Stimulated activated naive CD4-positive, alpha-beta T cell (primary cell): ENCODE measurements around the gene LEF1.

Experiments
- DNase-seq, 6 experiments: peaks; one replicate each; lab custom pipeline; 2025; lab: John Stamatoyannopoulos, UW

Gene LEF1

DNA sequence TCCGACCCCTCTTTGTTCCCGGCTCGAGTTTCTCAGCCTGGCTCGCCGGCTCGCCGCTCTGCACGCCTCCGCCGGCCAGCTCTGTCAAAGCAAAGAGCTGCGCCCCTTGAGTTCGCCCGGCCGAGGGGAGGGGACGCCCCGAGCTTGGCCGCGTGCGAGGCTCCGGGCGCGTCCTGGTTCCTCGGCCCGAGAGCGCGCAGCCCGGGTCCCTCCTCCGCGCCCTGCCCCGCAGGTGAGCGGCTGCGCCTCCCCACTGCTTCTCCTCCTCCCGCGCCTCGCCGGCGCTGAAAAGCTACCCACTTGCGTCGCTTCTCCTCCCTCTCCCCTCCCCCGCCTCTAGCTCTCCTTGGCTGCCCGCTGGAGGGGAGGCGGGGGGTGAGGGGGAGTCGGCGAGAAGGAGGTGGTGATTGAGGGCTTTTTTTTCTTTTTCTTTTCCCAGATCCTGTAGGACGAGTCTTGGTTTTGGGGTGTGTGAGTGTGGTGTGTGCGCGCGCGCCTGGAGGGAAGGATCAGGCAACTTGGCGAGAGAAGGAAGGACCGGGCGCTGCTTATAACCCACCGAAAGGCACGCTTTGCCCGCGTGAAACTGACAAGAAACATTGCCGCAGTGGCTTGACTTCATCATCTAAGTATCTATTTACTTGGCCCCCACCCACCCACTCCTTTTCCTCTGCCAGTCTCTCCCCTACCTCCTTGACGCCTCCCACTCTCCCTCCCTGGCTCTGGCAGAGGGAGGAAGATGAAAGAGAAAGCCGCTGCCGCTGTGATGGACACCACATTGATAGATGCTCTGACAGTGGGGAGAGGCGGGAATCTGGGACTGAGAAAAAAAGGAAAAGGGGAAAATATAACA, at the start of gene LEF1:
Gene LEF1 (minus strand): TSS at position 262 of the 853 bp plus-strand sequence. CDS start 1,165 bp downstream, outside the sequence.
- peak; percentile 69 to 78 (median 73) for DNase-seq

DNA sequence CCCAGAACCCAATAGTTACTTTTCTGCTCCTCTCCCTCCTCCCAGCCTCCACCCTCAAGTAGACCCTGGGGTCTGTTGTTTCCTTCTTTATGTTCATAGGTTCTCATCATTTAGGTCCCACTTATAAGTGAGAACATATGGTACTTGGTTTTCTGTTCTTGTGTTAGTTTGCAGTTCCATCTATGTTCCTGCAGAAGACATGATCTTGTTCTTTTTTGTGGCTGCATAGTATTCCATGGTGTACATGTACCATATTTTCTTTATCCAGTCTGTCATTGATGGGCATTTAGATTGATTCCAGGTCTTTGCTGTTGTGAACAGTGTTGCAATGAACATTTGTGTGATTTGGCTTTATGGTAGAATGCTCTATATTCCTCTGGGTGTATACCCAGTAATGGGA, 47.8 kb upstream of the LEF1 start:
- no peak for DNase-seq

DNA sequence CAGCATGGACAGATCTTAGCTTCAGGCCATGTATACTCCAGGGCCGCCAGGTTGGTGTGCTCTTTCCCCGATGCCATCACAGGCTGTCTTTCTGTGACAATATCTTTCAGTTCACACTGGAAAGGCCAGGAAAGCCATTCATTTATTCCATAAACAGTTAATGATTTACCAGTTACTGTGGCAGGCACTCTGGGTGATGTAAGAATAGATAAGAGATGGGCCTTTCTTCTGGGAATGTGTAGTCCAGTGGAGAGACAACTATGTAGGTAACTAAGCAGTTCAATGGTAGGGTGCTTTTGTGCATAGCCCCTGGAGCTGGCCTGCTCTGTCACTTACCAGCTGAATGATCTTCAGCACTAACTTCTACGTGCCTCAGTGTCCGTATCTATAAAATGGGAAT, 46.3 kb upstream of the LEF1 start:
- no peak for DNase-seq

GRCh38 chr4:108213723-108214122, 45.0 kb upstream of the LEF1 start:
- DNase-seq: no peak

GRCh38 chr4:108213308-108213707, 44.6 kb upstream of the LEF1 start:
- DNase-seq: no peak

DNA sequence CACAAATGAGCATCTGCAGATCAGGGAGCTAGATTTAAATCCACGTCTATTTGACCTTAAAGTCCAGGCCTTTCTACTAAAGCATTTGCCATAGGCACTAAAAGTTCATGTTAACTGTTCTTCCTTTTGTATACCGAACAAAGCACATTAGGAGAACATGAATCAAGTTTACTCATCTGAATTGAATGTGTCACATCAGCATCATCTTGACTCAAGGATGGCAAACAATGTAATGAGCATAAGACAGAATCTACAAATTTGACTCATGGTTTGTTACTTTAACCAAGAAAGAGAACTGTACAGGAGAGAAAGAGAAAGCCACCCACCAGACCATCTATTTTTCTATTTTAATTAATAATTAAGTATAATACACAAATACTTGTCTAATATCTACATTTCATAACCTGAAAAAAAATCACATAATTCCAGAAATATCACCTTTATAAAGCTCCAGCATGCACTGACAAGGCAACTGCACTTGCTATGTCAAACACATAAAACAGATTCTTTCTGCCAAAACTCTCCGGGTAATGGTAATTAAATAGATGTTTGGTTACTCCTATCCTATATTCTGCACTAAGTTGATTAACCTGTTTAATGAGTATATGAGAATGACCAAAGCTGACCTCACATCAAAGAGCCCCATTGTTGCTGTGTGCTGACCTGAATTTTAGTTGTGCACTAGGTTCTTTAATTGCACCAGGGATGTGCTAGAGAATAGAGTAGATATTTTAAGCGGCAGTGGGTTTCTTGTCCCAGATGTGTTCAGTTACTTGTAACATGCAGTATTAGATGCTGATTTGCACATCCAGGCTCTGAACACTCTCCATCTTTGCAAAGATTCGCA, 42.5 kb upstream of the LEF1 start:
- no peak for DNase-seq

- no peak for DNase-seq
Observed at GRCh38 chr4:108209489-108209888, 40.8 kb upstream of the LEF1 start.

DNA sequence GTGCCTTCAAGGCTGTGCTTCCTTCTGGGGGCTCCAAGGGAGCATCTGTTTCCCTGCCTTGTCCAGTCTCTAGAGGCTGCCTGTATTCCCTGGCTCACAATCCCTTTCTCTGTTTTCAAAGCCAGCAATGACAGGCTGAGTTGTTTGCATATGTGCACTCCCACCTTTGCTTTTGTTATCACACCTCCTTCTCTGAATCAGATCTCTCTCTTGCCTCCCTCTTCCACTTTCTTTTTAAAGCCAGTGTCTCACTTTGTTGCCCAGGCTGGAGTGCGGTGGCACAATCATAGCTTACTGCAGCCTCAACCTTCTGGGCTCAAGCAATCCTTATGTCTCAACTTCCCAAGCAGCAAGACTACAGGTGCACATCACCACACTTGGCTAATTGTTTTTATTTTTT, 37.1 kb upstream of the LEF1 start:
- DNase-seq: no peak

DNA sequence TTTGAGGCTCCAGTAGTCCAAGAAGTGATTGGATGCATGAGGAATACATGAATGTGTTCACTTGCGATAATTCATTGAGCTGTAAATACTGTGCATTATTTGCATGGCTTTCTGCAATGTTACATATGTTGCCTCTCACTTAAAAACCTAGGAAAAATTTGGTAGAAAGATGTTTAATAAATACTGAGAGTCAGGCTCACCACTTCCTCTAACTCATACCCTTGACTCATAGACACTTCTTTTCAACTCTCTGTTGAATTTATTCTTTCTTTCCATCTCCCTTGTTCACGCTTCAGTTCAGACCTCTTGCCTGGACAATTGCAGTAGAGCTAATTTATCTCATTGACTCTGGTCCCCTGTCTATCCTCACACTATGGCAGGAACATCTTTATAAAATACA, 35.8 kb upstream of the LEF1 start:
- DNase-seq: no peak

DNA sequence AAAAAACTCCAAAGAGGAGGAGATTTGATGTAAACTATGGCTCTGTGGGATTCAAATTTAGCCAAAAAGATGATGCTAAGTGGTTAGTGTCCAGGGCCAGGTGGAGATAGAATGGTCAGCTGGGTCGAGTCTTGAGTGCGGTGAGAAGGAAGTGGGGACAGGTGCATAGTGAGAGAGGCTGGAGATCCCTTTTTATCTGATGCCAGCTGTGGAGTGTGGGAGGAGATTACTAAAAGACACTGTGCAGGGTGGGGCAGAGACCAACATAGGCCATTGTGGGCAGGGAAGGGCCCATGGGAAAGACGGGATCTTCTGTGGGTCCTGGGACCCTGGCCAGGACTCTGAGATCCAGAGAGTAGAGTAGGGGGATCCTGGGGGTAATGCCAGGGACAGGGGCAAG, 34.6 kb upstream of the LEF1 start:
- no peak for DNase-seq

GRCh38 chr4:108201774-108202173, 33.0 kb upstream of the LEF1 start:
- no peak for DNase-seq

GRCh38 chr4:108199881-108200280, 31.1 kb upstream of the LEF1 start:
- DNase-seq: no peak

GRCh38 chr4:108193886-108194672, 25.3 kb upstream of the LEF1 start:
- DNase-seq: no peak

- DNase-seq: no peak
Observed at GRCh38 chr4:108192935-108193334, 24.2 kb upstream of the LEF1 start.

GRCh38 chr4:108192056-108192455, 23.3 kb upstream of the LEF1 start:
- DNase-seq: no peak

DNA sequence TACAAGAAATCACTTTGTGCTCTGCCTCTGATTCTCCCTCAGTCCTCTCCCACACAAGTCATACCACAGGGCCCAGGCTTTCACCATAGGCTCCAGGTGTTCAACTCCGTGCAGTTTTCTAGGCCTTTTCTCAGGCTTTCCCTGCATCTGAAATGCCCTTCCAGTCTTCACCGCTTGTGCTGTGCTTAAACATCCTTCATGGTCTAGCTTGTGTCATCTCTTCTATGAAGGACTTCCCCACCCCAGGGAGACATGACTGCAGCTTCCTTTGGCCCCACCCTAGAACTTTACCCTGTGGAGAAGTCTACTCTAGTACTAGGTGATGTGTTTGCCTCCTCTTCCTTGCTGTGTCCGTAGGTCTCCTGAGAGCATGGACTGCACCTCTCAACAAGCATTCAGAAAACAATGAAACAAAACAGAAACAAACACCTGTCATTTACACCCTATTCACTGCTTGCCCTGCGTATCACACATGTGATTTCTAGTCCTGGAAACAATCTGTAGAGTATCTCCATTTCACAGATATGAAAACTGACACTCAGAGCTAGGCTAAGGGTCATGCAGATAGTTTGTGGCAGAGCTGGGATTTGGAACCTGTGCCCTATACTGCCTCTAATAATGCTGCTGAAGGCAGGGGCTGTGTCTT, 22.7 kb upstream of the LEF1 start:
- DNase-seq: no peak

DNA sequence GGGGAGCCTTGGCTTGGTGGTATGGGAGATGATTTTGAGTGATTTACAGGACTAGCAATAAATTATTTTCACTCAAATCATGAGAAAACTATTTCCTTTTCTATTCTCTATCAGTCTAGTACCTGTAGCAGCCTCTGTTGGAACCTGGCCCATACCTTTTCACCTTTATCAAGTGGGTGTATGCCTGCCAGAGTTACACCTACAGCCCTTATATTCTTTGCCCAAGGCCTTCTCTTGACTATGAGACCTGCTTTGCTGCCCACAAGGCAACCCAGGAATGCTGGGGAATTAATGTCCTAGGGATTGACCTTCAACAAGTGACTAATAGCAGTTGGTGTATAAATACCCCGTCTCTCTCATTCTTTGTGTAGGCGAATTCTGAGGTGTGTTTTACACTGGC, 20.0 kb upstream of the LEF1 start:
- no peak for DNase-seq

DNA sequence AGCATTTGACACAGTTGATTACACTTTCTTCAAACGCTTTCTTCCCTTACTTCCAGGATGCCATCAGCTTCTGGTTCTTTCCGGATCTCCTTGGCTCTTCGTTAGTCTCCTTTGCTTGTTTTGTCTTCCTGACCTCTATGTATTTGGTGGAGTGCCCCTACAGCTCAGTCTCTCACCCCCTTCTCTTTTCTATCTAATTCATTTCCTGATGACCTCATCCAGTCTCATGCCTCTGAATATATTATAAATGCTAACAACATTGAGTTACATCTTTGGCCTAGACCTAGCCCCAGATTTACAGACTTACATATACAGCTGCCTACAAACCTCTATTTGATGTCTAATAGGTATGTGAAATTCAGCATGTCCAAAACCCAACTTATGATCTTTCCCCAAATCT, 16.5 kb upstream of the LEF1 start:
- no peak for DNase-seq

DNA sequence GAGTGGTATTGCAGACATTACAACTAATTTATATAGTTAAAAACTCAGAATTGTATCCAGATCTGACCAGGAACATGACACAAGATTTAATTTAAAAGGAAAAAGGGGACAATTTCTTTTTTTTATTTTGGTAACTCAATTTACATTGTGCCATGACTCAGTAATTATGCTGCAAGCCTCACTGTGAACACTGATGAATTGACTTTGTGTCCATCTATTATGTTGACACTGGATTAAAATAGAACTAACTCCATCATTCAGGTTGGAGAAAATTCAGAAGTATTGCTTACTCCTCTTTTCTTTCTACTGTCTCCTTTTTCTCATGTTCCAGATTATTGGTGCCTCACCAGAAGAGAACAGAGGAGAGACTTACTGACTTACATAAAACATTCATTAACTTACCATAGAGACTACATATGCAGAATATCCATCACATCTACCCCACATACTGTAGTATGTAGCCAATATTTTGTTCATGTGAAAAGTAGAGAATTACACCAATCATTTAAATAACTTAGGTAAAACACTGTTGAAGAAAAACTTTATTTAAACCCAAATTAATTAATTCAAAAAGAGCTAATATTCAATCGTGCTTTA, 15.8 kb upstream of the LEF1 start:
- no peak for DNase-seq

DNA sequence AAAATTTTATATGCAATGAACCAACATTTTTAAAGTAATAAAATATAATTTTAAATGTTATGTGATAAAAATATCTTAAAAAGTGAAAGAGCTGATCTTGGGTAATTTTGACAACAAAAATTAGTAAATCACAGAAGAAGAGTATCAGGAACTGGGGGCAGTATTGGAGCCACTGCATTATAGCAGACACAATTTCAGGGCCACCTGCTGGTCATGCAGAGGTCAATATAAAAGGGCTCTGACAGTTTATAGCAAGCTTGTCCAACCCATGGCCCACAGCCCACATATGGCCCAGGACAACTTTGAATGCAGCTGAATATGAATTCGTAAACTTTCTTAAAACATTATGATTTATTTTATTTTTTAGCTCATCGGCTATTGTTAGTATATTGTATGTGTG, 13.0 kb upstream of the LEF1 start:
- no peak for DNase-seq

- no peak for DNase-seq
Observed at GRCh38 chr4:108180513-108180912, 11.8 kb upstream of the LEF1 start.
